Measurements from ENCODE around the gene CDH4.

The CDH4 gene

DNA sequence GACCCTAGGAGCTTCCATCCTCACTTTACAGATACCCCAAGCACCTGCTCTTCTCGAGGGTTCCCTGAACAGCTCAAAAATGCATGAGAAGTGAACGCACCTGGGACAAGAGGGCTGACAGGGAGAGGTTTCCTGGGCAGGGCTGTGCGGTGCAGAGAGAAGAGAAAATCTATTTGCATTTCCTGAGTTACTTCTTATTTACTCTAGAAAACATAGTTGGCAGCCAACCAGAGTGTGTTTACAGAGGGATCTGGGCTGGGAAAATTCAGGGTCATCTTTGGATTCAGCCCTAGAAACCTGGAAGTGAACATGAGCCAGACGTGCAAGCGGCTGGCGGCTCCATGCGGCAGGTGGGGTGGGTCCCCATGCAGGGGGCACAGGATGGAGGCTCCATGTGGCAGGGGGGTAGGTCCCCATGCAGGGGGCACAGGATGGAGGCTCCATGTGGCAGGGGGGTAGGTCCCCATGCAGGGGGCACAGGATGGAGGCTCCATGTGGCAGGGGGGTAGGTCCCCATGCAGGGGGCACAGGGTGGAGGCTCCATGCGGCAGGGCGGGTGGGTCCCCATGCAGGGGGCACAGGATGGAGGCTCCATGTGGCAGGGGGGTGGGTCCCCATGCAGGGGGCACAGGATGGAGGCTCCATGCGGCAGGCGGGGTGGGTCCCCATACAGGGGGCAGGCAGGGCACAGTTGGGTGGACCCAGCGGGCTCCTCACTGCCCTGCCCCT, 471.6 kb downstream of the CDH4 start:
- in situ Hi-C loops (cut with MboI; ENCODE audit: low sequenced_read_pairs): no loop called here

- in situ Hi-C loops (cut with MboI; ENCODE audit: low sequenced_read_pairs): no loop called here
Measured at GRCh38 chr20:61724376-61724775, 472.3 kb downstream of the CDH4 start.

- in situ Hi-C loops (cut with MboI; ENCODE audit: low sequenced_read_pairs): no loop called here
Measured at GRCh38 chr20:61725145-61725544, 473.1 kb downstream of the CDH4 start.

DNA sequence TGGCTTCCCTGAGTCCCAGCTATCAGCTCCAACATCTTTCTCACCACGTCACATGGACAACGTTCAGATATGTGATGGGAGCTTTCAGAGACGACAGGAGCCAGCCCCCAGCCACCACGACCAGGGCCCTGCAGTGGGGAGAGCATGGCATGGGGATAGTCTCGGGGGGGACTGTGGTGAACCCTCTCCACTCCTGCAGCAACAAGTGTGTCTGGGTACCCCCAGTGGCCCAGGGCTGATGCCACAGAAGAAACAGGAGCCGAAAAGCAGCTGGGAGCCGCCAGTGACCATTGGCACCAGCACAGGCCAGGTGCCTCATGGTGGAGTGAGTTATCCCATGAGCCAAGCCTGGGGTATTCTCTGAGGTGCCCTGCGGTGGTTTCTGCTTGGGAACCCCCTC, 473.9 kb downstream of the CDH4 start:
- in situ Hi-C loops (cut with MboI; ENCODE audit: low sequenced_read_pairs): no loop called here

DNA sequence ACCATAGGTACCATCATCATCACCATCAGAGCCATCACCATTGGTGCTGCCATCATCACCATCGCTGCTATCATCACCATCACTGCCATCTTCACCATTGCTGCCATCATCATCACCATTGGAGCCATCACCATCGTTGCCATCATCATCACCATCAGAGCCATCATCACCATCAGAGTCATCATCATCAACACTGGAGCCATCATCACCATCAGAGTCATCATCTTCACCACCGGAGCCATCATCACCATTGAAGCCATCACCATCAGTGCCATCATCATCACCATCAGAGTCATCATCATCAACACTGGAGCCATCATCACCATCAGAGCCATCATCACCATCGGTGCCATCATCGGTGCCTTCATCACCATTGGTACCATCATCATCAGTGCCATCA, 474.9 kb downstream of the CDH4 start:
- in situ Hi-C loops (cut with MboI; ENCODE audit: low sequenced_read_pairs): no loop called here

- in situ Hi-C loops (cut with MboI; ENCODE audit: low sequenced_read_pairs): no loop called here
Measured at GRCh38 chr20:61727761-61728160, 475.7 kb downstream of the CDH4 start.

DNA sequence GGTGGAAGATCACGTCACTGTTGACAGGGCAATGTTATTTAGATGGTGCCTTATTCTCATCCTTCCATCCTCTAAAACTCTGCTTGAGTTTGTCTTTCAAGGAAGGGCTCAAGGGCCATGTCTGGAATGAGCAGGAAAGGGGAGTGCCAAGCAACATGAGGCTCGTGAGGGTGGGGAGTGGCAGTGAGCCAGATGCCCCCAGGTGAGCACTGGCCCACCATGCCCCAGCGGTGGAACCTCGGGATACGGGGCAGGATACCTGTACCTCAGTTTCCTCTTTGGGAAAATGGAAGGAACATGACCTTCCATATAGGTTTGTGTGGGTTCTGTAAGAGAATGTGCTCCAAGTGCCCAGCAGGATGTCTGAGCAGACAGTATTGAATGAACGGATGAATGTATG, 476.3 kb downstream of the CDH4 start:
- in situ Hi-C loops (cut with MboI; ENCODE audit: low sequenced_read_pairs): no loop called here

DNA sequence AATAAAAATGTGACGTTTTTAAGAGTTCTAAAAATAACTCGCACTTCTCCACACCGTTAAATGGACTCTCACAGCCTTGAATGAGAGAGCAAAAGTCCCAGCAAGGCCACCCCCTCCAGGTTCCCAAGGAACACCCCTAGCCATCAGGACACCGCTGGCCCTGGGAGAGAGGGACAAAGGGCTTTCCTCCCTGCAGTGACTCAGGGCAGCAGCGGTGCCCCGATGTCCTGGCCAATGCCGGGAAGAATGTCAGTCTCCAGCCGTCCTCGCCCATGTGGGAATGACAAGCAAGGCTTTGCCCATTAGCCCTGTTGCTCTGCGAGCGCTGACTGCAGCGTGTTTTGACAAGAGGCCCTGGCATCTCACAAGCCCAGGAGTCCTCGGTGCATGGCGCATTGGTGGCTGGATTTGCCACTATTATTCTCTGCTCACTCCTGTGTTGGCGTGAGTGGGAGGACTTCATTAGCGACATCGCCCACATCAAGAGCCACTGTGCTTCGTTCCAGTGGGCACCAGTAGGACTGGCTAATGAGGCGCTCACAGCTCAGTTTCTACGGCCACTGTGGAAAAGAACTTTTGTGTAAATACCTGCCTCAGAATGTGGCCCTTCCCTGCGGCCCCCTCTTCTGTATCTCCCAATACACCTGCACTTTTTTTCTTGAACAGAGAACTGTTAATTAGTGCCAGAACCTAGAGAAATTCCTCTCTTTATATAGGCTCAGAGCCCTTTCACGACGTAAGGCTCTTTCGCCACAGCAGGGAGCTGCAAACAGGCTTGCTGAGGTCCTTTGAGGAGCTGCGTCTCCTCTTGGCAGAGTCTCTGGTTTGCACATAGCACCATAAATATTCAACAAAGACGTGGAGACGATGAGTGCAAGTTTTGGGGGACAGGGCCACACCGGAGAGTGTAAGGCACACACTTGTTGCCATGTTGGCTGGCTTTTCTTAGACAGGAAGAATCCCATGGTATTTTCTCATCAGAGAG, 477.0 kb downstream of the CDH4 start:
- in situ Hi-C loops (cut with MboI; ENCODE audit: low sequenced_read_pairs): no loop called here

GRCh38 chr20:61730631-61731362, 478.7 kb downstream of the CDH4 start:
- in situ Hi-C loops (cut with MboI; ENCODE audit: low sequenced_read_pairs): no loop called here

GRCh38 chr20:61731363-61732181, 479.5 kb downstream of the CDH4 start:
- in situ Hi-C loops (cut with MboI; ENCODE audit: low sequenced_read_pairs): no loop called here

- in situ Hi-C loops (cut with MboI; ENCODE audit: low sequenced_read_pairs): no loop called here
Measured at GRCh38 chr20:61732511-61733210, 480.6 kb downstream of the CDH4 start.

DNA sequence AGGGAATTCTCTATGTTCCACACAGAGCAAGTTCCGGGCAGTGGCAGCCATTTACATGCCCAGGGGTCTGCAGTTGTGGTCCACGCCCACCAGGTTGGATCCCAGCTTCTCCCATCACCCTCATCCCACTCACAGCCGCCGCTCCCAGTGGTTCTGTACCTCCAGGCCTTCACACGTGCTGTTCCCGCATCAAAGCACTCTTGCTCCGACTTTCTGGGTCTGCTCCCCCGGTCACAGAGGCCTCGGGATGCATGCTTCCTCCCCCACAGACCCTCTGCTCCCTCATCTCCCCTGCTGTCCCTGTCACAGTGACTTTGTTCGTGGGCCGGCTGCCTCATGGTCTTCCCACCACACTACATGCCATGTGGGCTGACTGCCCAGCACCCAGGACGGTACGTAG, 481.2 kb downstream of the CDH4 start:
- in situ Hi-C loops (cut with MboI; ENCODE audit: low sequenced_read_pairs): no loop called here

DNA sequence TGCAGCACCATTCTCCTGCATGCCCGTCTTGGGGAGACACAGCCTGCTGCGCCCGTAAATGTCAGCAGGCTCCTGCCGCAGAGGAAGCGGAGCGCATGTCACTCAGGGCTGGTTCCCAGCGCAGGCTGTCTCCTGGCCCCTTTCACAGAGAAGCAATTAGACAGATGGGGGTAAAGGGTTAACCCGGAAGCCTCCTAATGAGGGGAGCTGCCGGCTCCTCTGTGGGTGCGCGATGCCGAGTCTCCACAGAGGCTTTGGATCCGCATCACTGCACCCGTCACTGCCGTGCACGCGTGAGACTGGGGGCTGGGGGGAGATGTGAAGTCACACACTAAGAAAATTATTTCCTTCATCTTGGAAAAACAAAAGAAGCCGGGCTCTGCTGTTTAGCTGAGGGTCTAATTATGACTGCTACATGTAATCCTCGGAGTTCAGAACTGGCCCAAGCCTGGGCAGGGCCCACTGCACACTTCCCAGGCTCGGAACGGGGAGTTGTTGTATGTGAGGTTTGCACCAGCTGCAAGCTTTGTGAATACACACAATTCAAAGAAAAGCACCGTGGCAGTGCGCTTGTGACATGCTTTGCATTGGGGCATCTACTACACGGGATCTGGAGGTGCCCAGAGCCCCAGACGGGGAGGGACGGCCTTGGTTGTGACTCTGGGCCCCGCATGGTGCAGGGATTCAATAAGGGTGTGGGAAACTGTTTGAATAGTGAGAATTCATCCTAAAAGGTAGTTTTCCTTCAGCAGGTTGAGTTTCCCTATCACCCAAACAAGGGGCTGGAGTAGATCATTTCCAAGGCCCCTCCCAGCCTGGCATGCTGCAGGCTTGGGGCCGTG, 482.1 kb downstream of the CDH4 start:
- in situ Hi-C loops (cut with MboI; ENCODE audit: low sequenced_read_pairs): no loop called here

GRCh38 chr20:61734733-61735502, 482.9 kb downstream of the CDH4 start:
- in situ Hi-C loops (cut with MboI; ENCODE audit: low sequenced_read_pairs): no loop called here

DNA sequence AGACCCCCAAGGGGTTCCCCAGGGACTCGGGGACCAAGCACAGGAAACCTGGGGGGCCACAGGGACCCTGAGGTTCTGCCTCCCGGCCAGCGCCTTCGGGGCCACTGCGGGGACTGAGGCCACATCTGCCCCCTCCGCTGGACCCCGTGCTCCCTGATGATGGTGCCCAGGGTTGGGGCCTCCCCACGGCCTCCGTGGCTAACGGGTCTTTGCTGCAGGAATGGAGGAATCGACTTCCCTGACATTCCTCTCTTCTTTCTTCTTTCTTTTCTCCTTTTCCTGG, 483.4 kb downstream of the CDH4 start:
- in situ Hi-C loops (cut with MboI; ENCODE audit: low sequenced_read_pairs): no loop called here

GRCh38 chr20:61736001-61736635, 484.1 kb downstream of the CDH4 start:
- in situ Hi-C loops (cut with MboI; ENCODE audit: low sequenced_read_pairs): no loop called here

GRCh38 chr20:61736751-61737310, 484.8 kb downstream of the CDH4 start:
- in situ Hi-C loops (cut with MboI; ENCODE audit: low sequenced_read_pairs): no loop called here

- in situ Hi-C loops (cut with MboI; ENCODE audit: low sequenced_read_pairs): no loop called here
Measured at GRCh38 chr20:61737346-61737745, 485.3 kb downstream of the CDH4 start.

Data from HL-60/S4 treated with phorbol 12-myristate 13-acetate at 8.2 ng/mL for 4 days and 3 days (cell line).